A673 (cell line): ENCODE measurements around the gene NRP2. TPM values are rescaled to one million over a fixed set of nuclear protein-coding genes. Genes with fewer than 3 reads are reported as not detected.
A peak's percentile ranks its signal among the peaks of the same experiment; 100 is the strongest.

Experiments
- BruUV-seq: library from RNA; stranded (reverse); fragments of 400-500 nt; replicated peaks from 2 replicates; lab custom pipeline; 2021; lab: Mats Ljungman, UMichigan
- CTCF ChIA-PET: fragments of 300-600 bp; sonication (Branson Sonifier 250); formaldehyde crosslinking; loops from one replicate; lab custom pipeline; 2022; ENCODE audit warnings: antibody characterized with exemption; lab: Charles Lee
- POLR2A ChIA-PET: fragments of 300-600 bp; sonication (Branson Sonifier 250); formaldehyde crosslinking; loops from one replicate; lab custom pipeline; 2022; ENCODE audit warnings: antibody characterized with exemption; ENCODE audit not compliant: low non-redundant PET; lab: Charles Lee
- DNase-seq: peaks from one replicate; pipeline ENCODE4 v3.0.0-alpha.2; 2015; ENCODE audit warnings: low spot score
- H3K27ac ChIP-seq: fragments of 200-600 bp; sonication (generic); 2 replicates; pipeline ENCODE4 v1.5.1; 2016; ENCODE audit warnings: mixed run types, low read depth, mild to moderate bottlenecking, mixed read lengths, antibody characterized with exemption, low read length; ENCODE audit not compliant: poor library complexity, severe bottlenecking
- H3K27me3 ChIP-seq: fragments of 200-600 bp; sonication (generic); replicated peaks from 2 replicates; pipeline ENCODE4 v1.6.1; 2017; ENCODE audit warnings: mixed run types, low read depth, mild to moderate bottlenecking, mixed read lengths, antibody characterized with exemption, low read length; ENCODE audit not compliant: insufficient read depth, poor library complexity
- H3K36me3 ChIP-seq: fragments of 200-600 bp; sonication (generic); 2 replicates; pipeline ENCODE4 v1.6.1; 2016; ENCODE audit warnings: mixed run types, mild to moderate bottlenecking, mixed read lengths, antibody characterized with exemption, low read length; ENCODE audit not compliant: insufficient read depth, poor library complexity, severe bottlenecking
- H3K4me1 ChIP-seq: fragments of 200-600 bp; sonication (generic); 2 replicates; pipeline ENCODE4 v1.6.1; 2017; ENCODE audit warnings: mixed run types, mild to moderate bottlenecking, mixed read lengths, antibody characterized with exemption, low read length; ENCODE audit not compliant: insufficient read depth, poor library complexity, severe bottlenecking
- H3K4me3 ChIP-seq: fragments of 200-600 bp; sonication (generic); 2 replicates; pipeline ENCODE4 v1.5.1; 2016; ENCODE audit warnings: low read depth, mixed run types, mild to moderate bottlenecking, mixed read lengths, low read length; ENCODE audit not compliant: poor library complexity, severe bottlenecking
- H3K9me3 ChIP-seq: fragments of 200-600 bp; sonication (generic); 2 replicates; pipeline ENCODE4 v1.6.1; 2016; ENCODE audit warnings: mixed run types, low read depth, mild to moderate bottlenecking, mixed read lengths, antibody characterized with exemption, low read length; ENCODE audit not compliant: poor library complexity, severe bottlenecking
- CTCF ChIP-seq: fragments of 300-800, 200-600 bp; sonication (generic); conservative IDR thresholded peaks from 2 replicates; pipeline ENCODE4 v1.5.1; 2017; ENCODE audit warnings: low read depth, mild to moderate bottlenecking, antibody characterized with exemption, low read length, moderate library complexity, mixed read lengths
- EZH2 ChIP-seq: fragments of 200-600 bp; sonication (generic); IDR thresholded peaks from 2 replicates; pipeline ENCODE4 v1.6.1; 2017; ENCODE audit warnings: borderline replicate concordance, low read depth, mild to moderate bottlenecking, mixed read lengths, antibody characterized with exemption, low read length; ENCODE audit not compliant: poor library complexity, severe bottlenecking
- intact Hi-C: fragments of 100-400 bp; cut with micrococcal nuclease; formaldehyde crosslinking; loops from one replicate; pipeline ENCODE4 v1.10.0; 2022; ENCODE audit not compliant: unreplicated experiment
- total RNA-seq: library from RNA; stranded (reverse); gene quantifications from 2 replicates; pipeline ENCODE4 v1.2.3, GENCODE V29; 2021

NRP2 gene
- total RNA-seq, 1 experiment from 2014 or later, result 4.0 TPM

GRCh38 chr2:205768341-205768740 is 86.0 kb downstream of the NRP2 start:
- Histone ChIP-seq H3K9me3 (no peaks in the 10 kb centered on the region), H3K36me3 (no peaks in the 10 kb centered on the region), H3K27me3 (no peaks in the 10 kb centered on the region), H3K4me1 (peaks cover 25% of the 10 kb centered on the region), H3K27ac (no peak overlapping the region), H3K4me3 (no peak overlapping the region)
- no TSS peak for BruUV-seq
- POLR2A ChIA-PET, result no interaction called here
- intact Hi-C loops, result loop anchor here (2.0 to 5.0 kb wide), 2 partner anchors 82 to 1441 kb away; no protein-coding TSS in a partner anchor
- no peak for TF ChIP-seq CTCF
- no peak for TF ChIP-seq EZH2
- CTCF ChIA-PET, result no interaction called here
- DNase-seq, result no peak

GRCh38 chr2:205768815-205769494 is 86.7 kb downstream of the NRP2 start:
- intact Hi-C loops, result loop anchor here (2.0 to 5.0 kb wide), 2 partner anchors 82 to 1442 kb away; no protein-coding TSS in a partner anchor
- H3K9me3 ChIP-seq, result no peaks in the 10 kb centered on the region
- BruUV-seq, result no TSS peak

GRCh38 chr2:205769495-205769850 is 87.2 kb downstream of the NRP2 start:
- intact Hi-C loops, result loop anchor here (2.0 to 5.0 kb wide), 2 partner anchors 83 to 1442 kb away; no protein-coding TSS in a partner anchor
- peak; percentile 44 for DNase-seq
- Histone ChIP-seq H3K36me3 (no peaks in the 10 kb centered on the region), H3K27ac (no peak overlapping the region), H3K9me3 (no peaks in the 10 kb centered on the region), H3K4me1 (peaks cover 35% of the 10 kb centered on the region), H3K27me3 (no peaks in the 10 kb centered on the region), H3K4me3 (no peak overlapping the region)
- ChIA-PET POLR2A (no interaction called here), CTCF (interaction anchor here (1.3 kb wide), 1 partner anchor 156 kb away, joined by 3 read pairs; no protein-coding TSS in a partner anchor)
- no peak for TF ChIP-seq EZH2
- no peak for TF ChIP-seq CTCF
- BruUV-seq, result no TSS peak

More at GRCh38 chr2:205768815-205769494, 86.7 kb downstream of the NRP2 start:
- Histone ChIP-seq H3K36me3 (no peaks in the 10 kb centered on the region), H3K27ac (no peak overlapping the region), H3K27me3 (no peaks in the 10 kb centered on the region), H3K4me3 (no peak overlapping the region), H3K4me1 (peaks cover 30% of the 10 kb centered on the region)
- no peak for DNase-seq
- ChIA-PET POLR2A (no interaction called here), CTCF (interaction anchor here (1.3 kb wide), 1 partner anchor 157 kb away, joined by 3 read pairs; no protein-coding TSS in a partner anchor)
- TF ChIP-seq CTCF, result no peak
- no peak for TF ChIP-seq EZH2
